Activated naive CD8-positive, alpha-beta T cell (primary cell): Measurements from ENCODE around the gene MAP2K7.
"Not testable (repeated sequence)": the region's sequence is repeated elsewhere in the genome, so short reads cannot be mapped to it uniquely, and the experiment has no call there.

Experiments
- H3K27ac Mint-ChIP-seq: one replicate; pipeline ENCODE4 v1.8.0; 2021; ENCODE audit warnings: mixed read lengths
- H3K27me3 Mint-ChIP-seq: one replicate; pipeline ENCODE4 v1.8.0; 2021; ENCODE audit warnings: mixed read lengths
- H3K36me3 Mint-ChIP-seq: one replicate; pipeline ENCODE4 v1.8.0; 2021; ENCODE audit warnings: mixed read lengths
- H3K4me1 Mint-ChIP-seq: one replicate; pipeline ENCODE4 v1.8.0; 2021; ENCODE audit warnings: low read depth, mixed read lengths
- H3K4me3 Mint-ChIP-seq: one replicate; pipeline ENCODE4 v1.8.0; 2021; ENCODE audit warnings: mild to moderate bottlenecking, mixed read lengths
- H3K9me3 Mint-ChIP-seq: one replicate; pipeline ENCODE4 v1.8.0; 2021; ENCODE audit warnings: low read depth, mixed read lengths

MAP2K7 gene

GRCh38 chr19:7888145-7888825, 15.4 kb upstream of the MAP2K7 start, which contains the start of gene LRRC8E:
Gene LRRC8E, plus strand, starts transcription at chr19:7888510. Its CDS starts 7,094 bp downstream, at chr19:7895604.
- no peaks in the 10 kb centered on the region for H3K36me3 Mint-ChIP-seq
- no peaks in the 10 kb centered on the region for H3K9me3 Mint-ChIP-seq
- H3K27me3 Mint-ChIP-seq: peaks cover 3% of the 10 kb centered on the region
- H3K4me1 Mint-ChIP-seq: no peaks in the 10 kb centered on the region
- H3K27ac Mint-ChIP-seq: no peak within 1 kb of the TSS
- H3K4me3 Mint-ChIP-seq: no peak within 1 kb of the TSS

DNA sequence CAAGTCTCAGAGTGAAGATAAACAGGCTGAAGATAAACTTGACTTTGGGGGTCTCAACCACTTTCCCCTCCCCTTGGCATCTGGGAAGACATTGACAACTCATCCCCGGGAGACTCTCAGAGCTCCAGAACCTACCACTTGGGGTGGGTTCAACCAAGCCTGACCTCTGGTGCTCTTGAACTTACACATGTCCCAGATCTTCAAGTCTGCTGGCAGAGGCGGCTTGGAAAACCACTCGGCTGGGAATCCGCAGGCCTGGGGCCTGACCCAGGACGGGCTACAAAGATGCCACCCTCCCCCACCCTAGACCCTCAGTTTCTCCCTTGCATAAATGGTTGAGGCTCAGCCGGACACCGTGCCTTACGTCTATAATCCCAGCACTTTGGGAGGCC, 14.9 kb upstream of the MAP2K7 start:
- H3K9me3 Mint-ChIP-seq: no peaks in the 10 kb centered on the region
- H3K4me3 Mint-ChIP-seq: no peak overlapping the region
- no peaks in the 10 kb centered on the region for H3K36me3 Mint-ChIP-seq
- H3K4me1 Mint-ChIP-seq: no peaks in the 10 kb centered on the region
- H3K27ac Mint-ChIP-seq: no peak overlapping the region
- peaks cover 3% of the 10 kb centered on the region for H3K27me3 Mint-ChIP-seq

DNA sequence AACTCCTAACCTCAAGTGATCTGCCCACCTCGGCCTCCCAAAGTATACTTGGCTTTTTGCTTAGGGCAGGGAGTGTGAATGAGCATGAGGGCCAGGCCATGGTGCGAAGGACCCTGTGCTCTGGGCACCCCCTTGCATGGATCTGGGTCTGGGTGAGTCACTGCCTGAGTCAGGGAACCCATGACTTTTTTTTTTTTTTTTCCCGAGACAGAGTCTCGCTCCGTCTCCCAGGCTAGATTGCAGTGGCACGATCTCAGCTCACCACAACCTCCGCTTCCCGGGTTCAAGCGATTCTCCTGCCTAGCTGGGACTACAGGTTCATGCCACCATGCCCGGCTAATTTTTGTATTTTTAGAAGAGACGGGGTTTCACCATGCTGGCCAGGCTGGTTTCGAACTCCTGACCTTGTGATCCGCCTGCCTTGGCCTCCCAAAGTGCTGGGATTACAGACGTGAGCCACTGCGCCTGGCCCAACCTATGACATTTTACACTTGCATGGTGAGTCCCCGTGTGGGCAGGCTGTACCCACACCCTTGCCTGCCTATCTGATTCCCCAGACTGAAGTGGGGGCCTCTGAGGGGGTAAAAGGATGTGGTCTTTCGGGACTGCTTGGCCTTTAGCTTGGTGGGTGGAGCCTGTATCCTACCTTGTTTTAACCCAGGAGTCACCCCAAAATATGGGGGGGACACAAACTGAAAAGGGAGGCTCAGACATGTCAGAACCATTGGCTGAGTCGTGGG, 10.1 kb upstream of the MAP2K7 start:
- H3K4me3 Mint-ChIP-seq, H3K36me3 Mint-ChIP-seq, H3K9me3 Mint-ChIP-seq, H3K27me3 Mint-ChIP-seq, H3K27ac Mint-ChIP-seq, H3K4me1 Mint-ChIP-seq: not testable (repeated sequence)

DNA sequence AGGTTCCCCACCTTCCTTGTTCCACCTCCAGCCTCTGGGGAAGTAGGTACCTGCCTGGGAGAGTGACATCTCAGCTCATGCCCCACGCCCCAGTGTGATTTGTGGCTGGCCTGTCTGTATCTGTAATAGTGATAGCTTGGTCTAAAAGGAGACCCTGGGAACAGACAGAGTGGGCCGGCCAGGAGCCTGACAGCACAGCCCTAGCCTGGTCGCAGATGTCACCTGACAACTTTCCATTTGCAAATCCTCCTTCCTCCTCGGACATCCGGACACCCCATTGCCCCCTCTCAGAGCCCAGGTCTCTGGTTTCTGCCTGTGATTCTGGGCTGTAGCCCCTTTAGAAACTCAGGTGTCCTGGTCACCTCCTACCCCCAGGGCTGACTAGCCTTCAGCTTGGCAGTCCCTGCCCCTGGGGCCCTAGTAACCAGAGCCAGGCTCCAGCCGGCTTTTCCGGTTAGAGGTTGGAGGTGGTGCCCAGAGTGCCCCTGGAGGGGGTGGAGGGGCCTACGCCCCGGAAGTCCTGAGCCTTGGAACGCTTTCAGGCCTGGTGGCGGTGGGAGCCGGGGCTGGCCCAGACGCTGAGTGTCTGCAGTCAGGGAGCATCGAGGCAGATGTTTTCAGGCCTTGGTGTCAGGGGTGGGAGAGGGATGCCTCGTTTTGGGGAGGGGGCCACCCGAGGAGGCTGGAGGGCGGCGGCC, 8.9 kb upstream of the MAP2K7 start:
- no peak overlapping the region for H3K4me3 Mint-ChIP-seq
- H3K27ac Mint-ChIP-seq: no peak overlapping the region
- H3K36me3 Mint-ChIP-seq: no peaks in the 10 kb centered on the region
- no peaks in the 10 kb centered on the region for H3K4me1 Mint-ChIP-seq
- no peaks in the 10 kb centered on the region for H3K9me3 Mint-ChIP-seq
- H3K27me3 Mint-ChIP-seq: peaks cover 3% of the 10 kb centered on the region

GRCh38 chr19:7895565-7895964, 8.1 kb upstream of the MAP2K7 start:
- H3K4me3 Mint-ChIP-seq: no peak overlapping the region
- peaks cover 3% of the 10 kb centered on the region for H3K27me3 Mint-ChIP-seq
- H3K36me3 Mint-ChIP-seq: no peaks in the 10 kb centered on the region
- H3K27ac Mint-ChIP-seq: no peak overlapping the region
- H3K4me1 Mint-ChIP-seq: no peaks in the 10 kb centered on the region
- no peaks in the 10 kb centered on the region for H3K9me3 Mint-ChIP-seq

DNA sequence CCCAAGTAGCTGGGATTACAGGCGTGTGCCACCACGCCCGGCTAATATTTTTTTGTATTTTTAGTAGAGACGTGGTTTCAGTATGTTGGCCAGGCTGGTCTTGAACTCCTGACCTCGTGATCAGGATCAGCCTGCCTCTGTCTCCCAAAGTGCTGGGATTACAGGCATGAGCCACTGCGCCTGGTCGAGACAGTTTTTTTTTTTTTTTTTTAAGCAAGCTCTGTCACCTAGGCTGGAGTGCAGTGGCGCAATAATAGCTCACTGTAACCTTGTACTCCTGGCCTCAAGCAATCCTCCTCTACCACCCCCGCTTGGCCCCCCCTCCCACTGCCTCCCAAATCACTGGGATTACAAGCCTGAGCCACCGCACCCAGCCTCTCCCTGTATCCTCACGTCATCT, 6.4 kb upstream of the MAP2K7 start:
- Mint-ChIP-seq H3K27ac (no peak overlapping the region), H3K4me1 (no peaks in the 10 kb centered on the region), H3K27me3 (peaks cover 3% of the 10 kb centered on the region), H3K4me3 (no peak overlapping the region), H3K36me3 (no peaks in the 10 kb centered on the region), H3K9me3 (no peaks in the 10 kb centered on the region)

DNA sequence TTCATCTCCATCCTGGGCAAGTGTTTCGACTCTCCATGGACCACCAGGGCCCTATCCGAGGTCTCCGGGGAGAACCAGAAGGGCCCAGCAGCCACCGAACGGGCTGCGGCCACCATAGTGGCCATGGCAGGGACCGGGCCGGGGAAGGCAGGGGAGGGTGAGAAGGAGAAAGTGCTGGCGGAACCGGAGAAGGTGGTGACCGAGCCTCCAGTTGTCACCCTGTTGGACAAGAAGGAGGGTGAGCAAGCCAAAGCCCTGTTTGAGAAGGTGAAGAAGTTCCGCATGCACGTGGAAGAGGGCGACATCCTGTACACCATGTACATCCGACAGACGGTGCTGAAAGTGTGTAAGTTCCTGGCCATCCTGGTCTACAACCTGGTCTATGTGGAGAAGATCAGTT, 4.7 kb upstream of the MAP2K7 start:
- H3K4me1 Mint-ChIP-seq: peaks cover 8% of the 10 kb centered on the region
- no peaks in the 10 kb centered on the region for H3K9me3 Mint-ChIP-seq
- no peaks in the 10 kb centered on the region for H3K36me3 Mint-ChIP-seq
- H3K27me3 Mint-ChIP-seq: peaks cover 3% of the 10 kb centered on the region
- H3K27ac Mint-ChIP-seq: no peak overlapping the region
- no peak overlapping the region for H3K4me3 Mint-ChIP-seq

- no peak overlapping the region for H3K4me3 Mint-ChIP-seq
- H3K36me3 Mint-ChIP-seq: no peaks in the 10 kb centered on the region
- H3K27ac Mint-ChIP-seq: no peak overlapping the region
- H3K27me3 Mint-ChIP-seq: no peaks in the 10 kb centered on the region
- H3K9me3 Mint-ChIP-seq: no peaks in the 10 kb centered on the region
- H3K4me1 Mint-ChIP-seq: peaks cover 12% of the 10 kb centered on the region
Measured at GRCh38 chr19:7899751-7900378, 3.8 kb upstream of the MAP2K7 start.

DNA sequence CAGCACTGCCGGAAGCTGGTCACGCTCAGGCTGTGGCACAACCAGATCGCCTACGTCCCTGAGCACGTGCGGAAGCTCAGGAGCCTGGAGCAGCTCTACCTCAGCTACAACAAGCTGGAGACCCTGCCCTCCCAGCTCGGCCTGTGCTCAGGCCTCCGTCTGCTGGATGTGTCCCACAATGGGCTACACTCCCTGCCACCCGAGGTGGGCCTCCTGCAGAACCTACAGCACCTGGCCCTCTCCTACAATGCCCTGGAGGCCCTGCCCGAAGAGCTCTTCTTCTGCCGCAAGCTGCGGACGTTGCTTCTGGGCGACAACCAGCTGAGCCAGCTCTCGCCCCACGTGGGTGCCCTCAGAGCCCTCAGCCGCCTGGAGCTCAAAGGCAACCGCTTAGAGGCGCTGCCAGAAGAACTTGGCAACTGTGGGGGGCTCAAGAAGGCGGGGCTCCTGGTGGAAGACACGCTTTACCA, 3.2 kb upstream of the MAP2K7 start:
- no peaks in the 10 kb centered on the region for H3K36me3 Mint-ChIP-seq
- H3K4me1 Mint-ChIP-seq: peaks cover 16% of the 10 kb centered on the region
- no peaks in the 10 kb centered on the region for H3K9me3 Mint-ChIP-seq
- no peaks in the 10 kb centered on the region for H3K27me3 Mint-ChIP-seq
- no peak overlapping the region for H3K4me3 Mint-ChIP-seq
- H3K27ac Mint-ChIP-seq: no peak overlapping the region

DNA sequence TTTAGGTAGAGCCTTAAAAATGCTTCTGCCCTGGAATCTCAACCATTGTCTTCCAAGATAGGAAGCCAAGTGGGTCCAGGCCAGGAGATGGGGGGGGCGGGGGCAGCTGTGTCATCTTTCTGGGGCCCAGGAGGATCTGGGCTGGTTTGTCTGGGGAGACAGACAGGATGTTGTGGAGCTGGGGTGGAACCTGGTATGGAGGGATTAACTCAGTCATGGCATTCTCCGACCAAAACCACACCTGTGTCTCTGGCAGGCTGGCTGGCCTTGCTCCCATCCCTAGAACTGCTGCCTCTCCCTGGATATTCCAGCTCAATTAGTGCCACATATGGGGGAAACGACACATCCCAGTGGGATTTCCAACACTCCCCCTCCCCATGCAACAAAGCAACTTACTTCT, 2.7 kb upstream of the MAP2K7 start:
- no peak overlapping the region for H3K27ac Mint-ChIP-seq
- H3K9me3 Mint-ChIP-seq: no peaks in the 10 kb centered on the region
- peaks cover 2% of the 10 kb centered on the region for H3K36me3 Mint-ChIP-seq
- no peak overlapping the region for H3K4me3 Mint-ChIP-seq
- H3K4me1 Mint-ChIP-seq: peaks cover 20% of the 10 kb centered on the region
- H3K27me3 Mint-ChIP-seq: no peaks in the 10 kb centered on the region

DNA sequence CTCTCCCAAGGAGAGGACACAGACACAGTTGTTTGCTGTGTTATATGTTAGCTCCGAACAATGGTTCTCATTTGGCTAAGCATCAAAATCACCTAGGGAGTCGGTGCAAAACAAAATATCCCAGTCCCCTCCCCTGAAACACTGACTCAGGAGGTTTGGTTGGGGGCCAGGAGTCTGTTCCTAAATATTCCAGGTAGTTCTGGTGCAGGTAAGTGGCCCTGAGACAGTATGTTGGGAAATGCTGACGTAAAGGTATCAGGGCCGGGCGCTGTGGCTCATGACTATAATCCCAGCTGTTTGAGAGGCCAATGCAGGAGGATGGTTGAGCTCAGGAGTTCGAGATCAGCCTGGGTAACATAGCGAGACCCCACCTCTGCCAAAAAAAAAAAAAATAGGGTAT, 2.3 kb upstream of the MAP2K7 start:
- H3K36me3 Mint-ChIP-seq: peaks cover 2% of the 10 kb centered on the region
- H3K4me3 Mint-ChIP-seq: peak overlapping the region; percentile 63
- peaks cover 20% of the 10 kb centered on the region for H3K4me1 Mint-ChIP-seq
- no peak overlapping the region for H3K27ac Mint-ChIP-seq
- H3K9me3 Mint-ChIP-seq: no peaks in the 10 kb centered on the region
- H3K27me3 Mint-ChIP-seq: no peaks in the 10 kb centered on the region

- peaks cover 2% of the 10 kb centered on the region for H3K36me3 Mint-ChIP-seq
- peak overlapping the region; percentile 89 for H3K27ac Mint-ChIP-seq
- peaks cover 22% of the 10 kb centered on the region for H3K4me1 Mint-ChIP-seq
- no peaks in the 10 kb centered on the region for H3K9me3 Mint-ChIP-seq
- H3K4me3 Mint-ChIP-seq: peak overlapping the region; percentile 89
- no peaks in the 10 kb centered on the region for H3K27me3 Mint-ChIP-seq
Measured at GRCh38 chr19:7902796-7903243, 857 bp upstream of the MAP2K7 start.

DNA sequence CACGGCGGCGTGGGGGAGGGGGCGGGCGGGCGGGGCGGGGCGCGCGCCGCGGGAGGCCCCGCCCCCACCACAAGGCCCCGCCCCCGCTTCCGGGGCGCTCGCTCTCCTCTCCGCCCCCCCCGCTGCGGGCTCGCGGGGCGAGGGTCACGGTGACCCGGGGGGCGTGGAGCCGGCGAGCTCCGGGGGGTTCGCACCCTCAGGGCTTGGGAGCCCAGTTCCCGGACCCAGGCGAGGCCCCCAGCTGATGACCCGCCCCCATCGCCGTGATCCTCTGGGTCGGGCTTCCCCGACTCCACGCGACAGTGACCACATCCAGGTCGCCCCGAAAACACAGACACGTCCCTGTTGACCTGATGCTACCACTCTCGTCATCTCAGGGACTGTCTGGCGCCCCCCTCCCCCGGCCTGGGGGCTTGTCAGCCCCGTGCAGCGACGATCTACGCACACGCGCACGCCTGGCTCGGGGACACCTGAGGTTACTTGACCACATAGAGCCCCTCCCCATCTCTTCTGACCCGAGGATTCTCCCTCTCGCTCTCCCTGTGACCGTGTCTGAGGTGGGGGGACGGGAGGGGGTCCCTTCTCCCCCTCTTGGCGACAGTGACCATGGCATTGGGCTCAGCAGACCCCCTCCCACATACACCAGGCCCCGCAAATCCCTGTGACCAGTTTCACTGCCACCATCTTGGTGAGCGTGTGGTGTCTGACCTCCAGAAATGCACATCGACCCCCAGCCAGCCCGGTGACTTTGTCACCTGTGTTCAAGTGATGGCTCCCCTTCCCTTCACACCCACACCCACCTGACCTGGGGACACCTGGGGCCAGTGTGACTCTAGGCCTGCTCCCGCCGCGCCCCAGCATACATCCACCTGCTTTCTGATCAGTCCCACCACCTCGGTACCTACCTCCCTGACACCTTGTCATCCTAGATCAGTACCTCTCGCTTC, 670 bp downstream of the MAP2K7 start:
- peaks cover 2% of the 10 kb centered on the region for H3K36me3 Mint-ChIP-seq
- H3K27ac Mint-ChIP-seq: peak overlapping the region; percentile 83
- H3K9me3 Mint-ChIP-seq: no peaks in the 10 kb centered on the region
- H3K4me1 Mint-ChIP-seq: peaks cover 22% of the 10 kb centered on the region
- H3K27me3 Mint-ChIP-seq: no peaks in the 10 kb centered on the region
- H3K4me3 Mint-ChIP-seq: peak overlapping the region; percentile 85

GRCh38 chr19:7905268-7905667, 1.6 kb downstream of the MAP2K7 start:
- H3K9me3 Mint-ChIP-seq: no peaks in the 10 kb centered on the region
- peaks cover 22% of the 10 kb centered on the region for H3K4me1 Mint-ChIP-seq
- peak overlapping the region; percentile 83 for H3K27ac Mint-ChIP-seq
- no peaks in the 10 kb centered on the region for H3K27me3 Mint-ChIP-seq
- H3K36me3 Mint-ChIP-seq: peaks cover 2% of the 10 kb centered on the region
- H3K4me3 Mint-ChIP-seq: peak overlapping the region; percentile 85
